Mesenchymal stem cell (in vitro differentiated cells and primary cell): ENCODE results near the gene IL17RA.

ENCODE experiments used
- DNase-seq: peaks from one replicate; pipeline ENCODE4 v3.0.0-alpha.2; 2013
- H2AFZ ChIP-seq: one replicate; pipeline ENCODE4 v1.6.1; 2013; ENCODE audit warnings: low read depth, mild to moderate bottlenecking, control low read depth, inconsistent platforms, low read length, moderate library complexity
- H2AK5ac ChIP-seq: 2 replicates; pipeline ENCODE4 v1.6.1; 2013; ENCODE audit warnings: low read length, moderate library complexity, mild to moderate bottlenecking, inconsistent platforms; ENCODE audit not compliant: severe bottlenecking
- H2BK120ac ChIP-seq: one replicate; pipeline ENCODE4 v1.6.1; 2013; ENCODE audit warnings: low read depth, mild to moderate bottlenecking, inconsistent platforms, low read length, moderate library complexity
- H2BK12ac ChIP-seq, 2 experiments: one replicate each; pipeline ENCODE4 v1.6.1; 2013; ENCODE audit warnings: inconsistent platforms in 2 of 2, low read length in 2 of 2, mild to moderate bottlenecking in 2 of 2, moderate library complexity in 2 of 2, control low read depth in 1 of 2
- H2BK15ac ChIP-seq: one replicate; pipeline ENCODE4 v1.6.1; 2013; ENCODE audit warnings: mild to moderate bottlenecking, low read depth, inconsistent platforms; ENCODE audit not compliant: poor library complexity, severe bottlenecking
- H2BK5ac ChIP-seq: 2 replicates; pipeline ENCODE4 v1.6.1; 2013; ENCODE audit warnings: low read depth, mild to moderate bottlenecking, low read length, control low read depth, inconsistent platforms; ENCODE audit not compliant: poor library complexity, severe bottlenecking
- H3K14ac ChIP-seq, 2 experiments: one replicate each; pipeline ENCODE4 v1.6.1; 2013; ENCODE audit warnings: inconsistent platforms in 2 of 2, low read length in 2 of 2, control low read depth in 1 of 2, mild to moderate bottlenecking in 1 of 2, moderate library complexity in 1 of 2
- H3K18ac ChIP-seq, 2 experiments: one replicate each; pipeline ENCODE4 v1.6.1; 2013; ENCODE audit warnings: inconsistent platforms in 2 of 2, low read length in 2 of 2, control low read depth in 1 of 2, low read depth in 1 of 2, mild to moderate bottlenecking in 1 of 2
- H3K23ac ChIP-seq, 2 experiments: one replicate each; pipeline ENCODE4 v1.6.1; 2013; ENCODE audit warnings: inconsistent platforms in 2 of 2, low read length in 2 of 2, mild to moderate bottlenecking in 2 of 2, moderate library complexity in 2 of 2, control low read depth in 1 of 2
- H3K27ac ChIP-seq: 2 replicates; pipeline ENCODE4 v1.5.1; 2013; ENCODE audit warnings: mild to moderate bottlenecking, moderate library complexity, low read length, control low read depth, inconsistent platforms; ENCODE audit not compliant: poor library complexity, severe bottlenecking
- H3K27me3 ChIP-seq, 2 experiments: 2 replicates each; pipeline versions ENCODE4 v1.6.1 to v1.7.0; 2013; ENCODE audit warnings: low read length in 2 of 2, mild to moderate bottlenecking in 2 of 2, moderate library complexity in 2 of 2, control low read depth in 1 of 2, inconsistent platforms in 1 of 2; ENCODE audit not compliant: control insufficient read depth in 1 of 2, insufficient read depth in 1 of 2
- H3K36me3 ChIP-seq, 2 experiments: 2 replicates each; pipeline versions ENCODE4 v1.6.1 to v1.7.0; 2013; ENCODE audit warnings: low read length in 2 of 2, control low read depth in 1 of 2, inconsistent platforms in 1 of 2, low read depth in 1 of 2, mild to moderate bottlenecking in 1 of 2; ENCODE audit not compliant: insufficient read depth in 2 of 2, control insufficient read depth in 1 of 2
- H3K4ac ChIP-seq, 2 experiments: one replicate each; pipeline ENCODE4 v1.6.1; 2013; ENCODE audit warnings: inconsistent platforms in 2 of 2, low read length in 2 of 2, mild to moderate bottlenecking in 2 of 2, moderate library complexity in 2 of 2, control low read depth in 1 of 2, low read depth in 1 of 2
- H3K4me1 ChIP-seq: 2 replicates; pipeline ENCODE4 v1.6.1; 2013; ENCODE audit warnings: low read depth, low read length, control low read depth; ENCODE audit not compliant: control insufficient read depth, insufficient read depth
- H3K4me2 ChIP-seq: 2 replicates; pipeline ENCODE4 v1.6.1; 2013; ENCODE audit warnings: low read length, mild to moderate bottlenecking, inconsistent platforms; ENCODE audit not compliant: poor library complexity, severe bottlenecking
- H3K4me3 ChIP-seq, 2 experiments: 2 replicates each; pipeline versions ENCODE4 v1.5.1 to v1.7.0; 2013; ENCODE audit warnings: low read length in 2 of 2, mild to moderate bottlenecking in 2 of 2, control low read depth in 1 of 2, low read depth in 1 of 2; ENCODE audit not compliant: insufficient read depth in 1 of 2
- H3K79me1 ChIP-seq: replicated peaks from 2 replicates; pipeline ENCODE4 v1.6.1; 2013; ENCODE audit warnings: mild to moderate bottlenecking, control low read depth, low read length, inconsistent platforms; ENCODE audit not compliant: poor library complexity, severe bottlenecking
- H3K9ac ChIP-seq: 2 replicates; pipeline ENCODE4 v1.7.0; 2013; ENCODE audit warnings: mild to moderate bottlenecking, low read length, moderate library complexity
- H3K9me3 ChIP-seq: 2 replicates; pipeline ENCODE4 v1.7.0; 2013; ENCODE audit warnings: mild to moderate bottlenecking, low read length; ENCODE audit not compliant: control insufficient read depth
- H4K8ac ChIP-seq: one replicate; pipeline ENCODE4 v1.6.1; 2013; ENCODE audit warnings: inconsistent platforms, mild to moderate bottlenecking, low read length, moderate library complexity
- H4K91ac ChIP-seq: one replicate; pipeline ENCODE4 v1.6.1; 2013; ENCODE audit warnings: mild to moderate bottlenecking, low read length, inconsistent platforms
- WGBS: methylation state at CpG from one replicate; pipeline ENCODE4 v1.1.7; 2013; ENCODE audit warnings: mixed read lengths; 5-methylcytosine and 5-hydroxymethylcytosine counted together

The IL17RA gene

GRCh38 chr22:17106785-17107546, 22.2 kb downstream of the IL17RA start:
- Histone ChIP-seq H3K4me2 (no peak overlapping the region), H2BK5ac (no peak overlapping the region), H2BK120ac (no peak overlapping the region), H3K9ac (no peak overlapping the region), H3K14ac (no peak overlapping the region), H3K4me3 (no peak overlapping the region), H4K8ac (no peak overlapping the region), H3K27me3 (no peaks in the 10 kb centered on the region), H2AK5ac (no peak overlapping the region), H3K18ac (no peak overlapping the region), H2BK15ac (no peak overlapping the region), H3K36me3 (peaks cover 64 to 72% of the 10 kb centered on the region in 2 experiments), H3K4ac (no peak overlapping the region), H3K27ac (no peak overlapping the region), H2BK12ac (no peak overlapping the region), H4K91ac (no peak overlapping the region), H3K9me3 (no peaks in the 10 kb centered on the region), H2AFZ (no peak overlapping the region), H3K4me1 (no peaks in the 10 kb centered on the region), H3K23ac (no peak overlapping the region), H3K79me1 (no peaks in the 10 kb centered on the region)
- WGBS: 94% methylated on average over 13 of the region's 15 CpGs
- no peak for DNase-seq

- H3K4me2 ChIP-seq: no peak overlapping the region
- no peaks in the 10 kb centered on the region for H3K9me3 ChIP-seq
- no peak overlapping the region for H2BK120ac ChIP-seq
- no peak overlapping the region for H3K18ac ChIP-seq
- H3K79me1 ChIP-seq: no peaks in the 10 kb centered on the region
- H3K14ac ChIP-seq: no peak overlapping the region
- H3K23ac ChIP-seq: no peak overlapping the region
- no peak overlapping the region for H3K27ac ChIP-seq
- no peaks in the 10 kb centered on the region for H3K27me3 ChIP-seq
- H3K4me1 ChIP-seq: no peaks in the 10 kb centered on the region
- H2AK5ac ChIP-seq: no peak overlapping the region
- DNase-seq: no peak
- H4K8ac ChIP-seq: no peak overlapping the region
- no peak overlapping the region for H2BK12ac ChIP-seq
- no peak overlapping the region for H2AFZ ChIP-seq
- H3K9ac ChIP-seq: no peak overlapping the region
- no peak overlapping the region for H3K4me3 ChIP-seq
- WGBS: 96% methylated on average over 6 of the region's 6 CpGs
- H2BK15ac ChIP-seq: no peak overlapping the region
- H3K36me3 ChIP-seq: peaks cover 61 to 67% of the 10 kb centered on the region in 2 experiments
- no peak overlapping the region for H2BK5ac ChIP-seq
- H3K4ac ChIP-seq: no peak overlapping the region
- H4K91ac ChIP-seq: no peak overlapping the region
These were observed 22.7 kb downstream of the IL17RA start for GRCh38 chr22:17107547-17107810.

GRCh38 chr22:17108256-17109112, 23.7 kb downstream of the IL17RA start:
- no peak overlapping the region for H4K91ac ChIP-seq
- no peaks in the 10 kb centered on the region for H3K79me1 ChIP-seq
- no peak overlapping the region for H2BK12ac ChIP-seq
- H2BK120ac ChIP-seq: no peak overlapping the region
- no peaks in the 10 kb centered on the region for H3K9me3 ChIP-seq
- H3K9ac ChIP-seq: no peak overlapping the region
- no peak overlapping the region for H4K8ac ChIP-seq
- H2BK15ac ChIP-seq: no peak overlapping the region
- no peak overlapping the region for H3K4me3 ChIP-seq
- H3K23ac ChIP-seq: no peak overlapping the region
- H3K4ac ChIP-seq: no peak overlapping the region
- no peak overlapping the region for H2AFZ ChIP-seq
- H3K27ac ChIP-seq: no peak overlapping the region
- H2AK5ac ChIP-seq: no peak overlapping the region
- DNase-seq: no peak
- no peak overlapping the region for H3K4me2 ChIP-seq
- H3K27me3 ChIP-seq: no peaks in the 10 kb centered on the region
- H3K4me1 ChIP-seq: peaks cover 2% of the 10 kb centered on the region
- H2BK5ac ChIP-seq: no peak overlapping the region
- peaks cover 55 to 58% of the 10 kb centered on the region in 2 experiments for H3K36me3 ChIP-seq
- no peak overlapping the region for H3K18ac ChIP-seq
- H3K14ac ChIP-seq: no peak overlapping the region
- WGBS: 98% methylated on average over 66 of the region's 66 CpGs

- Histone ChIP-seq H3K4me2 (no peak overlapping the region), H3K23ac (no peak overlapping the region), H2AK5ac (no peak overlapping the region), H3K27me3 (peaks cover 3 to 4% of the 10 kb centered on the region in 2 experiments), H3K18ac (no peak overlapping the region), H3K14ac (no peak overlapping the region), H2BK5ac (no peak overlapping the region), H2BK15ac (no peak overlapping the region), H2BK12ac (no peak overlapping the region), H3K4me3 (no peak overlapping the region), H3K9ac (no peak overlapping the region), H2BK120ac (no peak overlapping the region), H3K79me1 (no peaks in the 10 kb centered on the region), H3K4me1 (peaks cover 2% of the 10 kb centered on the region), H4K91ac (no peak overlapping the region), H3K36me3 (peaks cover 49 to 56% of the 10 kb centered on the region in 2 experiments), H3K4ac (no peak overlapping the region), H3K27ac (no peak overlapping the region), H3K9me3 (no peaks in the 10 kb centered on the region), H4K8ac (no peak overlapping the region), H2AFZ (no peak overlapping the region)
- WGBS: 97% methylated on average over 42 of the region's 42 CpGs
- no peak for DNase-seq
These were observed 24.5 kb downstream of the IL17RA start for GRCh38 chr22:17109113-17109865.
